Adrenal gland (tissue), 12 donors: ENCODE measurements around the gene POLL. TPM values are rescaled to one million over a fixed set of nuclear protein-coding genes. Genes with fewer than 3 reads are reported as not detected.
A peak's percentile ranks its signal among the peaks of the same experiment; 100 is the strongest.

Experiments
- DNase-seq, 7 donors: peaks; one replicate each; pipeline ENCODE4 v3.0.0-alpha.2; 2019 to 2020
- H3K27ac ChIP-seq, 5 donors: fragments of 200-600 bp; sonication (generic) in 4 of 5; 1 replicate in 3 of 5; 2 replicates in 2 of 5; pipeline versions ENCODE4 v1.5.1 to v1.8.0; 2016 to 2020; ENCODE audit warnings: mild to moderate bottlenecking in 1 of 5
- H3K27me3 ChIP-seq: fragments of 200-600 bp; 2 replicates; pipeline ENCODE4 v1.8.0; 2021
- H3K36me3 ChIP-seq, 2 donors: fragments of 200-600 bp; replicated peaks in 1 of 2; 1 replicate in 1 of 2; 2 replicates in 1 of 2; pipeline versions ENCODE4 v1.5.1 to v1.8.0; 2018 to 2022
- H3K4me1 ChIP-seq, 2 donors: fragments of 200-600 bp; replicated peaks in 1 of 2; 1 replicate in 1 of 2; 2 replicates in 1 of 2; pipeline versions ENCODE4 v1.5.1 to v1.8.0; 2018 to 2021
- H3K4me3 ChIP-seq, 4 donors: fragments of 200-600 bp; sonication (generic) in 3 of 4; one replicate each; pipeline ENCODE4 v1.5.1; 2016 to 2018
- H3K9me3 ChIP-seq, 3 donors: fragments of 200-600 bp; sonication (generic) in 1 of 3; replicated peaks in 1 of 3; 1 replicate in 2 of 3; 2 replicates in 1 of 3; pipeline versions ENCODE4 v1.5.1 to v1.8.0; 2016 to 2021
- POLR2A ChIP-seq, 2 donors: fragments of 450-650 bp; IDR thresholded peaks; one replicate each; pipeline ENCODE4 v1.6.1; 2017; ENCODE audit warnings: antibody characterized with exemption in 2 of 2, mild to moderate bottlenecking in 2 of 2, moderate library complexity in 1 of 2
- WGBS, 4 donors: extraction: QIAGEN DNeasy Blood & Tissue Kit in 2 of 4; methylation state at CpG; one replicate each; pipeline versions ENCODE4 v1.1.5 to v1.1.7; 2013 to 2017; 5-methylcytosine and 5-hydroxymethylcytosine counted together
- intact Hi-C, 2 donors: fragments of 100-400 bp; cut with DNase I; formaldehyde crosslinking; loops; one replicate each; pipeline versions ENCODE4 v1.14.1 to v1.15.0; 2022 to 2023
- polyA plus RNA-seq, 3 donors: library from polyadenylated mRNA; stranded (reverse); fragments of 200-250 nt in 2 of 3; fragments of 350-450 nt in 1 of 3; fragmentation: Illumina TruSeq in 1 of 3; extraction: RNeasy Lipid Tissue Mini Kit (QIAGEN cat#74804) in 1 of 3; gene quantifications; one replicate each; pipeline ENCODE4 v1.2.3, GENCODE V29; 2013 to 2014
- total RNA-seq, 9 donors: library from RNA; depleted of rRNA in 4 of 9; stranded (reverse); fragments of >200 nt in 4 of 9; fragments of 120-200 nt in 1 of 9; fragmentation: NEBNext Ultra II Directional in 1 of 9; extraction: Animal tissue kit (Norgen Biotek cat#: 25700) in 1 of 9; gene quantifications; one replicate each; pipeline versions ENCODE4 v1.1.0 to v1.2.4, GENCODE V29; 2013 to 2023
- TF ChIP-seq, protein P1 (sequence below), 6 experiments: fragments of 450-650 bp in 4 of 6; fragments of 200-600 bp in 2 of 6; sonication (generic) in 1 of 6; IDR thresholded peaks; 1 replicate in 5 of 6; 2 replicates in 1 of 6; pipeline versions ENCODE4 v1.5.1 to v1.8.0; 2016 to 2021; ENCODE audit warnings: antibody characterized with exemption in 6 of 6, mild to moderate bottlenecking in 2 of 6, moderate library complexity in 1 of 6
- donor health status: healthy with polysubstance abuse.
- donor health status: Bipolar disorder and iron deficiency.
- donor health status: DM: yes; HTN: yes; CAD: no.
- donor health status: DM: no; HTN: no; CAD: no.
- donor health status: DM: no; HTN: no; CAD: no.
- donor health status: DM: yes; HTN: yes; CAD: no.

Gene POLL
- total and polyA plus RNA-seq, 12 donors = 10.1 to 83.7 (median 31.5) TPM

DNA sequence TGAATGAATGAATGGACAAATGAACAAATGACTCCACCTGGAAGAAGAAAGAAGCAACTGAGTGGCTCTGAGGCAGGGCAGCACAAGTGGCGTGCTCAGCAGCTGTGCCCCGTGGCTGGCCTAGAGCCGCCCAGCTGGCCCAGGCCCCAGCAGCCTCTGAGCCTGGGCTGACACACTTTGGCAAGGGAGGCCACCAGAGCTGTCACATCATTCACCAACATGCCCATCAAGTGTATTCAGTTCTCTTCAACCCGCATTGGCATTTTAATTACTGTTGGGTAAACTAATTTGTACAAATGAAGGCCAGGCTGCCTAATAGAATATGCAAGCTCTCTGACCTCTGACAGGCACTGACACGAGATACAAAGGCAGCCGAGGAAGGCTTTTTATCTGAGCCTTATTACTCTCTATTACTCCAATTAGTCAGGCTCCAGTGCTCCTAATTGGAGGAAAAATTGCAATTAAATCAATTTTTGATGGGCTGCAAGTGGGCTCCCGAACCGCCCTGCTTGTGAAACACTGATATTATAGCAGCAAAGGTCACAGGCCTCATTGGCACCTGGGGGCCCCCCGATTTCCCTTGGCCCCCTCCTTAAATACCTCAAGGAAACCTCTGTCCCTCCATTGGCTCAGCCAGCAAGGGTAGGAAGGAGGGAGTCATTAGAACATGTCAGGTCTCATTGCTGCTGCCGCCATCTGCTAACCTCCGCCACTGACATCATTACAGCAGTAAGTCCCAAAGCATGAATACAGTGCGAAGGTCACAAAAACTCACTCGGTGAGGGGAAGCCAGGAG, 42.0 kb upstream of the POLL start:
- Histone ChIP-seq H3K4me1 (peaks cover 0 to 7% of the 10 kb centered on the region in 2 donors), H3K4me3 (no peak overlapping the region), H3K9me3 (no peaks in the 10 kb centered on the region), H3K27ac (no peak overlapping the region), H3K27me3 (no peaks in the 10 kb centered on the region), H3K36me3 (no peaks in the 10 kb centered on the region)
- no peak for TF ChIP-seq POLR2A (IDR thresholded peaks at IDR 0.05)
- TF ChIP-seq, protein P1, sequence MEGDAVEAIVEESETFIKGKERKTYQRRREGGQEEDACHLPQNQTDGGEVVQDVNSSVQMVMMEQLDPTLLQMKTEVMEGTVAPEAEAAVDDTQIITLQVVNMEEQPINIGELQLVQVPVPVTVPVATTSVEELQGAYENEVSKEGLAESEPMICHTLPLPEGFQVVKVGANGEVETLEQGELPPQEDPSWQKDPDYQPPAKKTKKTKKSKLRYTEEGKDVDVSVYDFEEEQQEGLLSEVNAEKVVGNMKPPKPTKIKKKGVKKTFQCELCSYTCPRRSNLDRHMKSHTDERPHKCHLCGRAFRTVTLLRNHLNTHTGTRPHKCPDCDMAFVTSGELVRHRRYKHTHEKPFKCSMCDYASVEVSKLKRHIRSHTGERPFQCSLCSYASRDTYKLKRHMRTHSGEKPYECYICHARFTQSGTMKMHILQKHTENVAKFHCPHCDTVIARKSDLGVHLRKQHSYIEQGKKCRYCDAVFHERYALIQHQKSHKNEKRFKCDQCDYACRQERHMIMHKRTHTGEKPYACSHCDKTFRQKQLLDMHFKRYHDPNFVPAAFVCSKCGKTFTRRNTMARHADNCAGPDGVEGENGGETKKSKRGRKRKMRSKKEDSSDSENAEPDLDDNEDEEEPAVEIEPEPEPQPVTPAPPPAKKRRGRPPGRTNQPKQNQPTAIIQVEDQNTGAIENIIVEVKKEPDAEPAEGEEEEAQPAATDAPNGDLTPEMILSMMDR (IDR thresholded peaks at IDR 0.05) = no peak
- intact Hi-C loops = no loop called here
- WGBS, 4 donors = 85 to 90% (median 87%) methylated on average over 13 of the region's 13 CpGs
- DNase-seq = no peak

DNA sequence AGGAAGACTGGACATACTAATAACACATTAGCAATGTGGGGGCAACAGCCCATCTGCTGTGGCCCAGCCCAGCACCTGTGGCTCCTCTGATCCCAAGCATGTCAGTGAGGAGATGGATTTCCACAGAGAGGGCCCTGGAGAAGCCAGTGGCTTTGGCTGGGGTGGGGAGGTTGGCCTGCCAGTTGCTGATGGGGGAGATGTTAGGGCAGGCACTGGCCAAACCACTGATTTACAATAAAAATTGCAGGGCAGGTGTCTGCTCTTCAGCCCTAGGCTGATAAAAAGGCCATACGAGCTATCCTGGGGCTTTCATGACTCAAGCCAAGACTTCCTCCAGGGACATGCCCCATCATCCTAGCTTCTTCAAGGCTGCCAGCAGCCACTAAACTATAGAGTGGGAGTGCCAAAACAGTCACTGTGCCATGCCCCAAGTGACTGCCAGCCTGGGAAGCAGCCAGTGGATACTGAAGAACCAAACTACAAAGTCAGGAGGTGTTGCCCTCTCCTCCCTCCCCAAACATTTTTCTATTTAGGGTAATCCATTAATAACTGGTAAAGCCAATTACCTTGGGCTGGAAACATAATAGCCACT, 37.9 kb upstream of the POLL start:
- H3K27ac ChIP-seq = no peak overlapping the region
- peaks cover 0 to 7% of the 10 kb centered on the region in 2 donors for H3K4me1 ChIP-seq
- no peaks in the 10 kb centered on the region for H3K27me3 ChIP-seq
- peak in 3 of 7 donors; percentile 25 to 34 (median 29) for DNase-seq
- WGBS, 4 donors = 39 to 44% (median 41%) methylated on average over 1 of the region's 1 CpG
- TF ChIP-seq, protein P1 (IDR thresholded peaks at IDR 0.05) = no peak
- no peak for TF ChIP-seq POLR2A (IDR thresholded peaks at IDR 0.05)
- H3K36me3 ChIP-seq = peaks cover 0 to 16% of the 10 kb centered on the region in 2 donors
- H3K9me3 ChIP-seq = no peaks in the 10 kb centered on the region
- no peak overlapping the region for H3K4me3 ChIP-seq
- intact Hi-C loops = no loop called here

DNA sequence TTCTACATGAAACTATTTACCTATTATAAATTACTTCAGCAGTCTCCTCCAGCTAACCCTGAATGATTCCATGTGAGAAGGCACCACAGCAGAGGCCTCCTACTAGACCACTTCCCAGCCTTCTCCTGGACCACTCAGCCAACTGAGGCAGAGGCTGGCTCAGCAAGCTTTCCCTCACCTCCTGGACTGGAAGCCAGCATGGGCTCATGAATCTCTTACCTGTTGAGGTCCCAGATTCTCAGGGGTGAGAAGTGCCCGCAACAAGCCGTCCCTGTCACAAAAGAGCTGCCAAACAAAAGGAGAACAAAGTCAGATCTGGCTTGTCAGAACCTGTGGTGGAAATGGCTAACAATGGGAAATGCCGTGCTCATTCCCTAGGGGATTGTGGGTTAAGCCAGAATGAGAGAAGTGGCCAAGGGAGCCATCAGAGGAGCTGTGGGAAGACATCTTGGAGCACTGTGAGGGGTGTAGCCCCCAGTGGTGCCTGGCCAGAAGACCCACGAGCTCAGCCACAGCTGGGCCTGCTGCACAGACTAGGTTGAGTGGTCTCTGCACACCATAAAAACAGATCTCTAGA, 36.6 kb upstream of the POLL start:
- intact Hi-C loops = no loop called here
- no peak for DNase-seq
- WGBS, 4 donors = 94 to 100% (median 97%) methylated on average over 4 of the region's 4 CpGs

DNA sequence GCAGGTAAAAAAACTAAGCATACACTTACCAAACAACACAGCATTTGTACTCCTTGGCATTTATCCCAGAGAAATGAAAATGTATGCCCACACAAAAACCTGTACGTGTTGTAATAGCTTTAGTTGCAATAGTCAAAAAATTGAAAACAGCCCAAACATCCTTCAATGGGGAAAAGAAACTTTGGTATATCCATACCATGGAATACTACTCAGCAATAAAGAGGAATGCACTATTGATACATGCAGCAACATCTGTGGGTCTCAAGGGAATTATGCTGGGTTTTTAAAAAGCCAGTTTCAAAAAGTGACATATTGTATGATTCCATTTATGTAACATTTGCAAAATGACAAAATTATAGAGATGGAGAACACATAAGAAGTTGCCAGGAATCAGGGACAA, 35.5 kb upstream of the POLL start:
- 75 to 92% (median 85%) methylated on average over 1 of the region's 1 CpG for WGBS, 4 donors
- Histone ChIP-seq H3K27me3 (no peaks in the 10 kb centered on the region), H3K4me3 (no peak overlapping the region), H3K4me1 (peaks cover 0 to 7% of the 10 kb centered on the region in 2 donors), H3K9me3 (no peaks in the 10 kb centered on the region), H3K36me3 (peaks cover 0 to 16% of the 10 kb centered on the region in 2 donors), H3K27ac (no peak overlapping the region)
- intact Hi-C loops = no loop called here
- no peak for DNase-seq
- TF ChIP-seq POLR2A (IDR thresholded peaks at IDR 0.05) = no peak
- TF ChIP-seq, protein P1 (IDR thresholded peaks at IDR 0.05) = no peak

More for the DNA sequence above, 36.6 kb upstream of the POLL start:
- Histone ChIP-seq H3K4me1 (peaks cover 0 to 7% of the 10 kb centered on the region in 2 donors), H3K4me3 (no peak overlapping the region), H3K9me3 (no peaks in the 10 kb centered on the region), H3K27me3 (no peaks in the 10 kb centered on the region), H3K27ac (no peak overlapping the region), H3K36me3 (peaks cover 0 to 16% of the 10 kb centered on the region in 2 donors)
- TF ChIP-seq, protein P1 (IDR thresholded peaks at IDR 0.05) = no peak
- TF ChIP-seq POLR2A (IDR thresholded peaks at IDR 0.05) = no peak
